Astrocyte of the spinal cord (primary cell): ENCODE data around the gene STAT3.
"Not testable (repeated sequence)": the region's sequence is repeated elsewhere in the genome, so short reads cannot be mapped to it uniquely, and the experiment has no call there.

Experiments used
- DNase-seq: peaks from one replicate; pipeline ENCODE4 v3.0.0; 2011; ENCODE audit warnings: low read depth, low spot score
- H3K4me3 ChIP-seq: 2 replicates; pipeline ENCODE4 v1.5.1; 2011; ENCODE audit warnings: low read depth, mild to moderate bottlenecking, low read length, moderate library complexity
- CTCF ChIP-seq: IDR thresholded peaks from 2 replicates; pipeline ENCODE4 v1.5.1; 2012; ENCODE audit warnings: low read depth, mild to moderate bottlenecking, low read length, inconsistent platforms
- in situ Hi-C: cut with HindIII; loops from 2 replicates; pipeline ENCODE4 v1.10.0; 2017; ENCODE audit warnings: low sequenced_read_pairs

STAT3 gene

GRCh38 chr17:42309986-42310786 is 78.1 kb downstream of the STAT3 start:
- no peak overlapping the region for H3K4me3 ChIP-seq
- no peak for DNase-seq
- in situ Hi-C loops, result no loop called here
- peak; percentile 38 for TF ChIP-seq CTCF

- no peak overlapping the region for H3K4me3 ChIP-seq
- DNase-seq, result no peak
- in situ Hi-C loops, result no loop called here
- no peak for TF ChIP-seq CTCF
Measured at GRCh38 chr17:42309142-42309541, 79.1 kb downstream of the STAT3 start.

GRCh38 chr17:42308446-42308845 is 79.8 kb downstream of the STAT3 start:
- no peak for TF ChIP-seq CTCF
- DNase-seq, result no peak
- in situ Hi-C loops, result no loop called here
- no peak overlapping the region for H3K4me3 ChIP-seq

DNA sequence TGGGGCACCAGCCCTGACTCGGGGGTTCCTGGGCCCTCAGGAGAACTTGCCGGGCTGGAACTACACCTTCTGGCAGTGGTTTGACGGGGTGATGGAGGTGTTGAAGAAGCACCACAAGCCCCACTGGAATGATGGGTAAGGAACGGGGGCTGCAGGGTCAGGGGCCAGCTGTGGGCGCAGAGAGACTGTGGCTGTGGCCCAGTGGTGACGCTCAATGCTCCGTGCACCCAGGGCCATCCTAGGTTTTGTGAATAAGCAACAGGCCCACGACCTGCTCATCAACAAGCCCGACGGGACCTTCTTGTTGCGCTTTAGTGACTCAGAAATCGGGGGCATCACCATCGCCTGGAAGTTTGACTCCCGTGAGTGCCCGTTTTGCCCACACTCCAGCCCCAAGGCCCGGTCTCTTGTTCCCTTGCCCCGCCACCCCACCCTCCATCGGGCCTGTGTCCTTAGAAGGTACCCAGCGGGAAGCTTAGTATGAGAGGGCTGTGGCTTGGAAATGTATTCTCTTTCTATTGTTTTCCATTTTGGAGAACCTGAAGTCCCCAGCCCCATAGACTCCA is 80.8 kb downstream of the STAT3 start:
- H3K4me3 ChIP-seq, result no peak overlapping the region
- in situ Hi-C loops, result no loop called here
- no peak for DNase-seq
- no peak for TF ChIP-seq CTCF

DNA sequence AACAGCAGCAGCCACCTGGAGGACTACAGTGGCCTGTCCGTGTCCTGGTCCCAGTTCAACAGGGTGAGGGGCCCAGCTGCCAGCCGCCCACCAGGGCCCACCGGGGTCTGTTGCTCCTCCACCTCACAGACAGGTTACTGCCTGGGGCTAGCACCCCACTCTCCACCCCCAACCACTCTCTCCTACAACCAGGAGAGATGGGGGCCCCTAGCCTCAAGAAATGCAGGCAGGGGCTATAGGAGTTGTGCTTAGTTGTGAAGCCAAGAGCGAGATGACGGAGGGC is 81.9 kb downstream of the STAT3 start:
- no peak for TF ChIP-seq CTCF
- no peak overlapping the region for H3K4me3 ChIP-seq
- no peak for DNase-seq
- in situ Hi-C loops, result no loop called here

GRCh38 chr17:42305543-42306384 is 82.5 kb downstream of the STAT3 start:
- in situ Hi-C loops, result no loop called here
- no peak for DNase-seq
- no peak for TF ChIP-seq CTCF
- H3K4me3 ChIP-seq, result no peak overlapping the region

- H3K4me3 ChIP-seq, in situ Hi-C loops, DNase-seq: not testable (repeated sequence)
Measured at GRCh38 chr17:42305031-42305330, 83.3 kb downstream of the STAT3 start.
